ENCODE results near the gene CGGBP1.

DNA sequence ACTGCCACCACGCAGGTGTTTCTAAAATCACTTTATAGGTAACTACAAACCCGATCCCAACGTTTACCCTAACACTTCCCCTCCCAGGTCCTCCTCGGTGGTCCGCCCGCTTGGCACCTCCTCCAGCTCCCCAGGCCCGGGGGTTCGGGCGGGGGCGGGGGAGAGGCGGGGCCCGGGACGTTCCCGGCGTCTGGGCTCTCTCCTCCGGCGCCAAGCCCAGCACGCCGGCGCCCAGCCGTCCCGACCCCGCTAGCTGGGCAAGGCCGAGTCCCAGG lies 562 bp downstream of the CGGBP1 start:
- TF ChIP-seq, protein P1, sequence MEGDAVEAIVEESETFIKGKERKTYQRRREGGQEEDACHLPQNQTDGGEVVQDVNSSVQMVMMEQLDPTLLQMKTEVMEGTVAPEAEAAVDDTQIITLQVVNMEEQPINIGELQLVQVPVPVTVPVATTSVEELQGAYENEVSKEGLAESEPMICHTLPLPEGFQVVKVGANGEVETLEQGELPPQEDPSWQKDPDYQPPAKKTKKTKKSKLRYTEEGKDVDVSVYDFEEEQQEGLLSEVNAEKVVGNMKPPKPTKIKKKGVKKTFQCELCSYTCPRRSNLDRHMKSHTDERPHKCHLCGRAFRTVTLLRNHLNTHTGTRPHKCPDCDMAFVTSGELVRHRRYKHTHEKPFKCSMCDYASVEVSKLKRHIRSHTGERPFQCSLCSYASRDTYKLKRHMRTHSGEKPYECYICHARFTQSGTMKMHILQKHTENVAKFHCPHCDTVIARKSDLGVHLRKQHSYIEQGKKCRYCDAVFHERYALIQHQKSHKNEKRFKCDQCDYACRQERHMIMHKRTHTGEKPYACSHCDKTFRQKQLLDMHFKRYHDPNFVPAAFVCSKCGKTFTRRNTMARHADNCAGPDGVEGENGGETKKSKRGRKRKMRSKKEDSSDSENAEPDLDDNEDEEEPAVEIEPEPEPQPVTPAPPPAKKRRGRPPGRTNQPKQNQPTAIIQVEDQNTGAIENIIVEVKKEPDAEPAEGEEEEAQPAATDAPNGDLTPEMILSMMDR (conservative IDR thresholded peaks at IDR 0.05 in 1 of 2, IDR thresholded peaks at IDR 0.05 in 1 of 2; ENCODE audit: extremely low read depth in 1 of 2, insufficient read depth in 1 of 2, low read depth in 1 of 2, low read length in 2 of 2) = no peak
- no peak for TF ChIP-seq EZH2 (IDR thresholded peaks at IDR 0.05; ENCODE audit: borderline replicate concordance, low read length)
